ENCODE measurements around the gene TMEM145. TPM values are rescaled to one million over a fixed set of nuclear protein-coding genes. Genes with fewer than 3 reads are reported as not detected.
A peak's percentile ranks its signal among the peaks of the same experiment; 100 is the strongest.

Gene TMEM145
- polyA plus RNA-seq, 3 donors, result not detected

- intact Hi-C loops (cut with micrococcal nuclease), result no loop called here
Measured at GRCh38 chr19:42357290-42357689, 44.2 kb downstream of the TMEM145 start.

GRCh38 chr19:42360787-42361544 lies 47.9 kb downstream of the TMEM145 start:
- Histone ChIP-seq H3K9ac (ENCODE audit: insufficient read depth, low read length, poor library complexity, severe bottlenecking) (no peak overlapping the region), H3K9me3 (replicated peaks in 1 of 2; ENCODE audit: control insufficient read depth in 1 of 2, insufficient read depth in 1 of 2, low read length in 2 of 2) (peaks cover 8 to 9% of the 10 kb centered on the region in 2 donors), H4K20me1 (ENCODE audit: insufficient read depth, low read length) (no peaks in the 10 kb centered on the region), H3K27ac (ENCODE audit: low read depth in 1 of 2, low read length in 2 of 2) (no peak overlapping the region), H3K36me3 (replicated peaks in 1 of 2; ENCODE audit: control insufficient read depth in 1 of 2, insufficient read depth in 2 of 2, low read length in 2 of 2) (peaks cover 5 to 12% of the 10 kb centered on the region in 2 donors), H3K4me2 (replicated peaks; ENCODE audit: extremely low read depth, low read length, poor library complexity, severe bottlenecking) (no peak overlapping the region), H3K79me2 (ENCODE audit: insufficient read depth, low read length) (no peaks in the 10 kb centered on the region), H3K4me1 (ENCODE audit: control insufficient read depth in 1 of 2, insufficient read depth in 2 of 2, low read length in 2 of 2) (peaks cover 14 to 18% of the 10 kb centered on the region in 2 donors), H3K27me3 (ENCODE audit: control insufficient read depth in 2 of 2, insufficient read depth in 2 of 2, low read length in 2 of 2) (no peaks in the 10 kb centered on the region), H3K4me3 (replicated peaks in 1 of 3; ENCODE audit: low read depth in 2 of 3, low read length in 3 of 3) (no peak overlapping the region), H2AFZ (ENCODE audit: insufficient read depth, low read depth, low read length, poor library complexity, severe bottlenecking) (no peak overlapping the region)
- Mint-ChIP-seq H3K9me3 (peaks cover 8 to 11% (median 10%) of the 10 kb centered on the region in 7 donors), H3K36me3 (peaks cover 17 to 18% of the 10 kb centered on the region in 2 donors), H3K4me3 (no peak overlapping the region), H3K4me1 (peaks cover 14% of the 10 kb centered on the region), H3K27me3 (ENCODE audit: low read depth in 3 of 3) (peaks cover 0 to 1% (median 0%) of the 10 kb centered on the region in 3 donors), H3K27ac (peak overlapping the region in 2 of 7 donors; percentile 13 to 80)
- no peak for TF ChIP-seq CTCF (IDR thresholded peaks at IDR 0.05)
- WGBS (ENCODE audit: insufficient coverage), result 92% methylated on average over 13 of the region's 16 CpGs
- DNase-seq, result no peak
- intact Hi-C loops (cut with micrococcal nuclease), result no loop called here

More at GRCh38 chr19:42357290-42357689, 44.2 kb downstream of the TMEM145 start:
- Histone ChIP-seq H3K4me1 (ENCODE audit: control insufficient read depth in 1 of 2, insufficient read depth in 2 of 2, low read length in 2 of 2) (no peaks in the 10 kb centered on the region), H3K36me3 (replicated peaks in 1 of 2; ENCODE audit: control insufficient read depth in 1 of 2, insufficient read depth in 2 of 2, low read length in 2 of 2) (peaks cover 9 to 14% of the 10 kb centered on the region in 2 donors), H3K4me3 (replicated peaks in 1 of 3; ENCODE audit: low read depth in 2 of 3, low read length in 3 of 3) (no peak overlapping the region), H3K4me2 (replicated peaks; ENCODE audit: extremely low read depth, low read length, poor library complexity, severe bottlenecking) (no peak overlapping the region), H3K9ac (ENCODE audit: insufficient read depth, low read length, poor library complexity, severe bottlenecking) (no peak overlapping the region), H3K27ac (ENCODE audit: low read depth in 1 of 2, low read length in 2 of 2) (no peak overlapping the region), H4K20me1 (ENCODE audit: insufficient read depth, low read length) (no peaks in the 10 kb centered on the region), H3K9me3 (replicated peaks in 1 of 2; ENCODE audit: control insufficient read depth in 1 of 2, insufficient read depth in 1 of 2, low read length in 2 of 2) (no peaks in the 10 kb centered on the region), H2AFZ (ENCODE audit: insufficient read depth, low read depth, low read length, poor library complexity, severe bottlenecking) (no peak overlapping the region), H3K27me3 (ENCODE audit: control insufficient read depth in 2 of 2, insufficient read depth in 2 of 2, low read length in 2 of 2) (no peaks in the 10 kb centered on the region), H3K79me2 (ENCODE audit: insufficient read depth, low read length) (no peaks in the 10 kb centered on the region)
- no peaks in the 10 kb centered on the region for H3K4me1 Mint-ChIP-seq
- no peak overlapping the region for H3K4me3 Mint-ChIP-seq
- no peak for DNase-seq
- peaks cover 6 to 18% of the 10 kb centered on the region in 2 donors for H3K36me3 Mint-ChIP-seq
- WGBS (ENCODE audit: insufficient coverage), result 97% methylated on average over 11 of the region's 12 CpGs
- H3K9me3 Mint-ChIP-seq, result no peaks in the 10 kb centered on the region
- H3K27ac Mint-ChIP-seq, result no peak overlapping the region
- peaks cover 0 to 3% (median 0%) of the 10 kb centered on the region in 3 donors for H3K27me3 Mint-ChIP-seq (ENCODE audit: low read depth in 3 of 3)
- no peak for TF ChIP-seq CTCF (IDR thresholded peaks at IDR 0.05)
